ENCODE data around the gene NGEF. TPM values are rescaled to one million over a fixed set of nuclear protein-coding genes. Genes with fewer than 3 reads are reported as not detected.

NGEF gene
- total RNA-seq, 1 donor from 2014 or later: 4.3 TPM

DNA sequence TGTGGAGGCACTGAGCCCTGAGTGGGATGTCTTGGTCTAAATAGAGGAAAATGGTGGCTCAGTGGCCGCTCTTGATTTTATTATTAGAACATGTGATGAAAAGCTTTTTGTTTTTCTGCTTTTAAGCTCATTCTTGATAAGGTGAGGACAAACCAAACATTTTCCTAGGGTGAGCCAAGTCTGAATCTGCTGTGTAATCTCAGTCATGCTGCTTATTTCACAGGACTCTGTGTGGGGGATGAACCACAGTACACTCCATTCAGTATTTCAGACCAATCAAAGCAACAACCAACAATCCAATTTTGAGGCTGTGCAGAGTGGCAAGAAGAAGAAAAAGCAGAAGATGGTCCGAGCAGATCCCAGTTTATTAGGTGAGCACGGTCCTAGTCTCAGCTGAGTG lies 163.0 kb downstream of the NGEF start:
- DNase-seq (ENCODE audit: low spot score): no peak
- H3K36me3 Mint-ChIP-seq: peaks cover 22% of the 10 kb centered on the region
- TF ChIP-seq EZH2 (IDR thresholded peaks at IDR 0.05): no peak
- TF ChIP-seq, protein P1, sequence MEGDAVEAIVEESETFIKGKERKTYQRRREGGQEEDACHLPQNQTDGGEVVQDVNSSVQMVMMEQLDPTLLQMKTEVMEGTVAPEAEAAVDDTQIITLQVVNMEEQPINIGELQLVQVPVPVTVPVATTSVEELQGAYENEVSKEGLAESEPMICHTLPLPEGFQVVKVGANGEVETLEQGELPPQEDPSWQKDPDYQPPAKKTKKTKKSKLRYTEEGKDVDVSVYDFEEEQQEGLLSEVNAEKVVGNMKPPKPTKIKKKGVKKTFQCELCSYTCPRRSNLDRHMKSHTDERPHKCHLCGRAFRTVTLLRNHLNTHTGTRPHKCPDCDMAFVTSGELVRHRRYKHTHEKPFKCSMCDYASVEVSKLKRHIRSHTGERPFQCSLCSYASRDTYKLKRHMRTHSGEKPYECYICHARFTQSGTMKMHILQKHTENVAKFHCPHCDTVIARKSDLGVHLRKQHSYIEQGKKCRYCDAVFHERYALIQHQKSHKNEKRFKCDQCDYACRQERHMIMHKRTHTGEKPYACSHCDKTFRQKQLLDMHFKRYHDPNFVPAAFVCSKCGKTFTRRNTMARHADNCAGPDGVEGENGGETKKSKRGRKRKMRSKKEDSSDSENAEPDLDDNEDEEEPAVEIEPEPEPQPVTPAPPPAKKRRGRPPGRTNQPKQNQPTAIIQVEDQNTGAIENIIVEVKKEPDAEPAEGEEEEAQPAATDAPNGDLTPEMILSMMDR (IDR thresholded peaks at IDR 0.05): no peak
- TF ChIP-seq EZH2phosphoT487 (IDR thresholded peaks at IDR 0.05): no peak
- Histone ChIP-seq H2AFZ (replicated peaks) (no peak overlapping the region), H3K36me3 (peaks cover 17% of the 10 kb centered on the region), H3K27ac (no peak overlapping the region), H3K4me2 (no peak overlapping the region), H3K4me1 (no peaks in the 10 kb centered on the region), H3K9me3 (ENCODE audit: low read depth) (no peaks in the 10 kb centered on the region), H3K4me3 (no peak overlapping the region), H4K20me1 (ENCODE audit: low read depth) (no peaks in the 10 kb centered on the region), H3K27me3 (no peaks in the 10 kb centered on the region), H3K9ac (no peak overlapping the region), H3F3A (ENCODE audit: low read depth) (peaks cover 3% of the 10 kb centered on the region), H3K79me2 (ENCODE audit: low read depth) (no peaks in the 10 kb centered on the region)
- H3K9me3 Mint-ChIP-seq: no peaks in the 10 kb centered on the region
- no peak overlapping the region for H3K4me3 Mint-ChIP-seq
- H3K27ac Mint-ChIP-seq: no peak overlapping the region
- no peaks in the 10 kb centered on the region for H3K27me3 Mint-ChIP-seq (ENCODE audit: insufficient read depth, low read depth)
- no peaks in the 10 kb centered on the region for H3K4me1 Mint-ChIP-seq

DNA sequence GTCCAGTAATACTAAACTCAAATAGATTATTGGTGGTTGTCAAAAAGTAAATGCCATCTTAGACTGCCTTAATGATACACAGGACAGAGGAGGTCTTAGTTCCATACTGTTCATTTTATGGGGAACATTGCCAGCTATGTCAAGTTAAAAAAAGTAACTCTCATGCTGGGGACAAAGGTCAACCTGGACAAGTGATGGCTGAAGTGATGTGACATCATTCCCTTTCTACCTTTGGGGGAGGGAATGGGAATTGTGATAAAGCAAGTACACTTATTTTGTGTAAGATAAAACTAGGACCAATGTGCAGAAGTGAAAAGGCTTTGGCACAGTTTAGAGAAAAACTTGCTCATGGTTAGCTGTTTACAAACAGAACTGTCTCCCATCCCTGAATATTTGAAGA lies 167.0 kb downstream of the NGEF start:
- peaks cover 24% of the 10 kb centered on the region for H3K36me3 ChIP-seq
- H3K27me3 ChIP-seq: no peaks in the 10 kb centered on the region
- no peaks in the 10 kb centered on the region for H3K79me2 ChIP-seq (ENCODE audit: low read depth)
- no peak overlapping the region for H3K4me2 ChIP-seq
- H3K27ac ChIP-seq: no peak overlapping the region
- DNase-seq (ENCODE audit: low spot score): no peak
- H3K4me1 Mint-ChIP-seq: no peaks in the 10 kb centered on the region
- H4K20me1 ChIP-seq (ENCODE audit: low read depth): no peaks in the 10 kb centered on the region
- H3K4me1 ChIP-seq: no peaks in the 10 kb centered on the region
- peaks cover 16% of the 10 kb centered on the region for H3K36me3 Mint-ChIP-seq
- H3F3A ChIP-seq (ENCODE audit: low read depth): no peaks in the 10 kb centered on the region
- no peaks in the 10 kb centered on the region for H3K9me3 Mint-ChIP-seq
- no peak overlapping the region for H3K4me3 Mint-ChIP-seq
- no peak overlapping the region for H2AFZ ChIP-seq (replicated peaks)
- H3K9ac ChIP-seq: no peak overlapping the region
- peaks cover 2% of the 10 kb centered on the region for H3K27me3 Mint-ChIP-seq (ENCODE audit: insufficient read depth, low read depth)
- no peak overlapping the region for H3K27ac Mint-ChIP-seq
- no peak overlapping the region for H3K4me3 ChIP-seq
- no peaks in the 10 kb centered on the region for H3K9me3 ChIP-seq (ENCODE audit: low read depth)
- TF ChIP-seq EZH2 (IDR thresholded peaks at IDR 0.05) (no peak), EZH2phosphoT487 (IDR thresholded peaks at IDR 0.05) (no peak)
- TF ChIP-seq, protein P1 (IDR thresholded peaks at IDR 0.05): no peak

DNA sequence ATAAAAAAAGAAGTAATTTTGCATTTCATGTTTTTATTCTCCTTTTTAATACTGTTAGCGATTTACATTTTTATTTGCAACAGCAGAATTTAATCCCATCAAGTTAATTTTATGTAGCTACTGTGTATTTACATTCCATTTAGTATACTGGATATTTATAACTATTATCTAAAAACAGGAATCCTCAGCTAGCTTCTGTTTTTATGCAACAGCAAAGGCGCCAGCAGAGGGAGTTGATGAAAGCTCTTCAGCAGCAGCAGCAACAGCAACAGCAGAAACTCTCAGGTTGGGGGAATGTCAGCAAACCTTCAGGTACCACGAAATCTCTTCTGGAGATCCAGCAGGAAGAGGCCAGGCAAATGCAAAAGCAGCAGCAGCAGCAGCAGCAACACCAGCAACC lies 169.2 kb downstream of the NGEF start:
- H3K27me3 Mint-ChIP-seq (ENCODE audit: insufficient read depth, low read depth): peaks cover 2% of the 10 kb centered on the region
- H3K9me3 Mint-ChIP-seq: no peaks in the 10 kb centered on the region
- Histone ChIP-seq H3K9ac (no peak overlapping the region), H3K79me2 (ENCODE audit: low read depth) (no peaks in the 10 kb centered on the region), H3F3A (ENCODE audit: low read depth) (no peaks in the 10 kb centered on the region), H3K36me3 (peaks cover 27% of the 10 kb centered on the region), H3K27ac (no peak overlapping the region), H3K27me3 (no peaks in the 10 kb centered on the region), H4K20me1 (ENCODE audit: low read depth) (no peaks in the 10 kb centered on the region), H2AFZ (replicated peaks) (no peak overlapping the region), H3K4me2 (no peak overlapping the region), H3K4me3 (no peak overlapping the region), H3K9me3 (ENCODE audit: low read depth) (no peaks in the 10 kb centered on the region), H3K4me1 (no peaks in the 10 kb centered on the region)
- no peaks in the 10 kb centered on the region for H3K4me1 Mint-ChIP-seq
- no peak overlapping the region for H3K27ac Mint-ChIP-seq
- H3K4me3 Mint-ChIP-seq: no peak overlapping the region
- H3K36me3 Mint-ChIP-seq: peaks cover 11% of the 10 kb centered on the region
- no peak for TF ChIP-seq EZH2 (IDR thresholded peaks at IDR 0.05)
- TF ChIP-seq, protein P1 (IDR thresholded peaks at IDR 0.05): peak; percentile 29
- DNase-seq (ENCODE audit: low spot score): no peak

Measured in neural progenitor cell (in vitro differentiated cells).